HG02798 (cell line): Measurements from ENCODE around the gene PTPRG.

Experiments used
- ATAC-seq: cut with Tn5 transposase; IDR thresholded peaks from one replicate; pipeline ENCODE4 v1.9.1; 2021; ENCODE audit warnings: mild to moderate bottlenecking; ENCODE audit not compliant: unreplicated experiment, poor library complexity

The PTPRG gene

DNA sequence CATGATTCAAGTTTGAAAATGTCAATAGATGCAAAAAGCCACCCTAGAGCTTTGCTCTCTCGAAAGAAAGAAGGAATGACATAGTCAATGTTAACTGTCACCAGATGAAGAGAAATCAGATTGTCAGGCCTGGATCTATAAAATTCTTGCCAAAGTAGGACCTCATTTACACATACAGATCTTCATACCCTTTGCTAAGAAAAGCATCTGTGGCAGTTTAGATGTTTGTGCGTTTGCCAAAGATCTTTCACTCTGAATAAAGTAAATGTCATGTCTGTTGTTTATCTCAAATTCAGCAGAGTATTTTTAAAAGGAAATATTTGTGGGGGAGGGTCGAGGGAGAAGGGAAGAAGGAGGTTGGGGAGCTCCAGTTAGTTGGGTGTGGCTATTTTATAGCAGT, 692.6 kb downstream of the PTPRG start:
- no peak for ATAC-seq

DNA sequence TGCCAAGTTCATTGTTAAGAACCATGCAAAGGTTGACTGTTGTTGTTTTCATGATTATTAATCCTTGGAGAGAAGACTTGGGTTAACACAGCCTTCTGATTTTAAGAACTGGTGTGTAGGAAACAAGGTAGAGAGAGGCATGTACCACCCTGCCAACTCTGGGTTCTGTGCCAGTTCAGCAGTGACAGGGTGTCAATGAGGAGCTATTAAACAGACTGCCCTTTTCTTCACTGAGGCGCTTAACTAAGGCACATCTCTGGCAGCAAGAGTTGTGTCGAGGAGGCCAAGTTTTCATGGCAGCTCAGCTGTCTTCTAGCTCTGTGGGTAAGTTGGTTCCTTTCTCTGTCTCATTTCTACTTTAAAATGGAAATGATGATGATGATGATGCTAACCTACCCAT, 694.4 kb downstream of the PTPRG start:
- no peak for ATAC-seq

DNA sequence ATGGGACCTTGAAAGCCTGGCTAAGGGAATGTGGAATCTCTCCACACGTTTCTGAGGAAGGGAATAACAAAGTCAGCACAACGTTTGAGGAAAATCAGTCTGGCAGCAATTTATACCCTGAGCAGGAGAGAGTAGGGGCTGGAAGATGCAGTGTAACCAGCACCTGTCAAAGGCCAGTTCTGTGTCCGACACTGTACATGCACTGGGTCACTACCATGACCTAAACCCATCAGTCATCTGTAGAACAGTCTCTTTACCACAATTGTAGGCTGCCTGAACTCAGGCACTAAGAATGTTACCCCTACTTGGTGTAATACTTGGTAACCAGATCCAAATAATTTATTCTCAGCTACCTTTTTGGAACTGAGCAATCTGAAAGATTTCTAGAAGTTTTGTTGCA, 698.6 kb downstream of the PTPRG start:
- ATAC-seq, result no peak

DNA sequence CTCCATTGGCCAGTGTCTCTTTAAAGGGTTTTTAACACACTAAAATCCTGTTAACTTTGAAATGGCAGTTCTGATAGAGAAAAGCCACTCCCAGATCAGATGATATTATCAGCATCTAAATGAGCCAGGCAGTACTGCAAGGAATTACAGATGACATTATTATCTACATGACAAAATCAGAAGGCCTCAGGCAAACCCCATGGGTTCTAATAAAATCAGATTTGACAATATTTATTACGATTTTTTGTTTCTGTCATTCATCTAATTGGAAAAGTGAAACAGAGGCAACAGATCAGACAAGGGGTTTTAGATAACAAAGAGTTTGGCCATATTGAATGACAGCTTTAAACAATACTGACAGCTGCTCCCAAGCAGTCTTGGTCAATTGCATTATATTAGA, 699.3 kb downstream of the PTPRG start:
- ATAC-seq, result no peak

DNA sequence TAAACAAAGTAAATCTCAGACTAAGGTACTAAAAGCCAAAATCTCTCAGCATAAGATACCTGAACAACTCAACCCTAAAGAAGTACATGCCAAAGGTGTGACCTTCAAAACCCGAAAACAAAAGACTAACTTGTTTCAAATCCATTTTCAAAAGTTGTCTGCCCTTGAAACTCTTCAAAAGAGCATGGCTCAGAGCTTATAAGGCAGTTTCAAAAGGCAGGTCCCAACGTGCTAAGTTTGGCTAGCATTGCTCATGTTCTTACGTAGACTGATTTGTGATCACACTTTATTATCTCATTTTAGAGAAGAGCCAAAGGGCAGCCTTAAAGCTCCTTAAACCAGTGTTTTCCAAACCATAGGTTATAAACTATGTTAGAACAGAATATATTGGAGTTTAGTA, 699.8 kb downstream of the PTPRG start:
- no peak for ATAC-seq

DNA sequence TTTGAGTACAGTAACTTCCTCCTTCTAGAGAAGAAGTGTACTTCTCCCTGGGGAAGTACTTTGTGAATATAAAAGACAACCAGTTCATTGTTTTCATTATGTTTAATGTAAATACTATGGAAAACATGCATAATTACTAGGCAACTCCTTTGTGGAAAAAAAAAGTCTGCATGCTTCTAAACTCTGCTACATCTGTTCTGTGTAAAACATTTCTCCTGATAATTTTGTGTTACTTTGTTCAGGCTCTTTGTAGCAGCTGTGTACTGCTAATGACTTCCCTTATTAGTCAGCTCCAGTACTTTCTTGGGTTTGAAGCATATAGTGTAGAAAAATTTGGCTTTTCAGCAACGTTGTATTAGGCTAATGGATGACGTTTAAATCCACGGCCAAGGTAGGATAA, 700.4 kb downstream of the PTPRG start:
- ATAC-seq, result no peak

DNA sequence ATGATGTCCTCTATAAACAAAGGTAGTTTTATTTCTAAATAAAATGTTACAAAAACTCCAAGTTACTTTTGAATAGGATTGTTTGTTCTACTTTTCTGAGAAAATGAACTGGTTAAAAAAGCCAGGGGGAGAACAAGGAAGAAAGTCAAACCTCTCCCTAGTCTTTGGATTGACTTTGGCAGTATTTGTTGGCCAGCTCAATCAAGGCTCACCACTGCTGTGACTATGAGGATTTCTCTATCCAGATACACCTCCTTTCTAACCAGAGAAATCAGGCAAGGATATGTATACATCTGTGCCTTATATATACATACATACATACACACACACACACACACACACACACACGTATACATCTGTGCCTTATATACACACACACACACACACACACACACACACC, 704.2 kb downstream of the PTPRG start:
- no peak for ATAC-seq

DNA sequence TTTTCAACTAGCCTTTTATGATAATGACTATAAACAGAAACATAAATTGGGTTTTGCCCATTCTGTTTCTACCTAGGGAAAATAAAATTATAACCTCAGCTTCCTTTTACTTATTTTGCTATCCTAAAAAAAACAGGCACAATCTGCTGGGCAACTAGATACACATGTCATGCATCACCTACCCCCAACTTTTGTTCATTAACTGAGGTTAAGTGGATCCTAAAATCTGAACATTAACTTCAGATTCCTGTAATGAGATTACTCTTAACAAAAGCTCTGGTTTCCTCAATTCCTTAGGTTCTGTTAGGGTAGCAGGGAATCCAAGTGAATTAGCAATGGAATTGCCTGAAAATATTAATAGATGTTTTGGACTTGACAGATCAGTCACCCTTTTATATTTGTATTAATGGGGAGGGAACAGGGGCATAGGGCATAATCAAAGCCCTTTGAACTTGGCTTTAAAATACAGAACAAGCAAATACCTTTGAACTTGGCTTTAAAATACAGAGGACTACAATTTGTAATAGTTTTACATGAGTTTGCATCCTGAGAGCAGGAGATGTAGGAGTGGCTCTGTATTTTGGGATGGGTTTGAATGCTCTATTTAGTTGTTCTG, 705.4 kb downstream of the PTPRG start:
- ATAC-seq, result no peak

DNA sequence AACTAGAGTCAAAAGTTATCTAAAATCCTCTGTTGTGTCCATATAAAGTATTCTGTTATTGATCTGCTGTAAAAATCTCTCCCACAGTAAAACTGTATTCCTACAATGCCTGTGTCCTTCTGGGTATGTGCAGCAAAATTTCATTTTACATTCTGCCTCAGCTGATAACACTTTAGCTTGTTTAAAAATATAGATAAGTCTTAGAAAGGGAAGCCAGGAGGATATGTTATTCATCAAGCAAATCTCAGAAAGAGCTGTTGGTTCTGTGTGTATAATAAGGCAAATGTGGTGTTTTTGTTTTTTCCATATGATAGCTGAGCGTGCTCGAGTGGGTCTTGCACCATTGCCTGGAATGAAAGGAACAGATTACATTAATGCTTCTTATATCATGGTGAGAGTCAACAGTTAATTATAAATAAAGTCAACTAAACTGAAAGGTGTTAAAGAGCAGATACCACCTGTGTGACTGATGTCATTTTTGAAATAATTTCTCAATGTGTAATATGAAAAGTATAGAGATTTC, 715.3 kb downstream of the PTPRG start:
- no peak for ATAC-seq

DNA sequence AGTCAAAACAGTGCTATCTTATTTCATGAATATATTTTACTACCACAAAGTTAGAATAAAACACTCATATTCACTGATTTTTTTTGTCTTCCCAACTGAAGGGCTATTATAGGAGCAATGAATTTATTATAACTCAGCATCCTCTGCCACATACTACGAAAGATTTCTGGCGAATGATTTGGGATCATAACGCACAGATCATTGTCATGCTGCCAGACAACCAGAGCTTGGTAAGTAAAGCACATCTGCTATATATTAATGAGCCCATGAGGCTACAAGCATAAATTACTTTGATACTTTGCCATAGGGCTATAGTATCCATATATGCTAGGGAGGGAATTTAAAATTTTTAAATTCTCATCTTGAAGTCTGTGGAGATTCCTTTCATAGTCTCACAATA, 716.1 kb downstream of the PTPRG start:
- no peak for ATAC-seq

DNA sequence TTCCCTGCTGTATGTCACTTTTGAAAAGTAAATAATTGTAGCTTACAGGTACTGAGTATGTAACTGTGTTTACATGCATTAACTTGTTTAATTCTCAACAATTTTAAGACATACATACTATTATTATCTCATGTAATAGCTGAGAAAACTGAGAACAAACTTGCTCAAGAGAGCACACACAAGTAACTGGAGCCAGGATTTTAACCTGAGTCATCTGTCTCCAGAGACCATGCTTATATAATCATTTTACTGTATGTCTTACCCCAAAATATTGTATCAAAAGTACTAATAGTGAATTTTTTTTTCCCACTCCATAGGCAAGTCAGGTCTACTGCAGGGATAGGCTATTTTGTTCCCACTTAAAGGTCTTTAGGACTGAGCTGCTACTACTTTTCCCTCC, 716.6 kb downstream of the PTPRG start:
- no peak for ATAC-seq

DNA sequence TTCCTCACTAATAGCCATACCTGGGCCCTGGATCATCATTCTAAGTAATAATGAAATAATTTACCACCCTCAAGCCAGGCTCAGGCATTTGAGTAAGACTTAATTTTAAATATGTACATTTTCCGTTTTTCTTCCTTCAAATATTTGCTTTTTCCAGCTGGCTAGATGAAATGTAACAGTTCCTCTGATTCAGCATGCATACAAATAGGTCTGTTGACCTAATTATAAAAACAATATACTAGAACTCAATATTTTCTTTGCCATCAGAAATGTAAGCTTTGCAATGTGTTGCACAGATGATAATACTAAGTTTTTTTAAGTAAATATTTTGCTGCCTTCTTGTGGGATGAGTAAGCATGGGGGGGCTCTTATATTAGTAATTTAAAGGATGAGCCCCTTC, 720.4 kb downstream of the PTPRG start:
- ATAC-seq, result no peak

DNA sequence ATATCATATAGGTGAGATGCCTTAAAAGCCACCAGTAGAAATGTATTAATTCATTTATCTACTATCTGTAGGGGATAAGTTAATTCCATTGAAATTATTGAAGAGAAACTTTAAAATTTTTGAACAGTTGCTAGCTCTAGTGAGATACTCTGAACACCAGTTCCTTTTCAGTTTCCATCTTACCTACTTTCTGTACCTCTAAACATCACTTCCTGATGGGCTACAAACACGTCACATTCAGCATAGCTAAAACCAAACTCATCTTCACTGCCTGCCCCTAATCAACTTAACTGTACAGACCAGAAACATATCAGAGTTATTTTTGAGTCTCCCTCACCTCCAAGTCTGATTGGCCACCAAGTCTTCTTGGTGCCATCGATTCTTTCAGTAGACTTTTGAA, 723.1 kb downstream of the PTPRG start:
- no peak for ATAC-seq

DNA sequence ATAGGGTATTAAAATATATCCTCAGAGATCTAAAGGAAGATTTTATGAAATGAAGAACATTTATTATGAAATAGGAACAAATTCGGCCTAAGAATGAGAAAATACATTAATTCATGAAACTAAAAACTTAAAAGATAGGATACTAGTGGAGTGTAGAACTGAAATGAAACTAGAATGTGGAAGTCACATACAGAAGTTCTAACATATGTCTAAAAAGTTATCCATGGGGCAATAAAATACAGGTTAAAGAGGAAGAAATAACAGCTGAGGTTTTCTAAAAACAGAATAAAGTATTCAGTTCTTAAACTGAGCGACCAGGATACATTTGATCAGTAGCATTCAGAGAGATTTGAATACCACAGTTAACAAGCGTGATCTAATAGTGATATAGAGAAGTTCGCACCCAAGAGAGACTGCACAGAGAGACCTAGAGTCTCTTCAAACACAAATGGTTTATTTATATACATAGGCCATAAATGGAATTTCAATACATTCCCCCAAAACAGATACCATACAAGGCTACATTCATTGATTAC, 726.1 kb downstream of the PTPRG start:
- ATAC-seq, result no peak

DNA sequence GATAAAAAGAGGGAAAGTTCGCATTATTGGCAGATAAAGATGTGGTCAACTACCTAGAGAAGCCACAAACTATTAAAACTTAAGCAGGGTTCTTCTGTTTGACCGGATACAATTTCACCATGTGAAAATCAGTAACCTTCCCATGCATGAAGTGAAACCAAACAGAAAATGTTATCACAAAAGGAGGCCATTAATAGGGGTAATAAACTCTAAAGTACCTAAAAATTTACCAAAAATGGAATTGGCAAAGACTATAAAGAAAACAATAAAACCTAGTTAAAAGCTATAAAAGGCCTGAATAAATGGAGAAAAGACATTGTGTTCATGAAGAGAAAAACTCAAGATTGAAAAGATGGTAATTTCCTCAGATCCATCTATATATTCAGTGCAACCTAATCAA, 728.6 kb downstream of the PTPRG start:
- no peak for ATAC-seq

DNA sequence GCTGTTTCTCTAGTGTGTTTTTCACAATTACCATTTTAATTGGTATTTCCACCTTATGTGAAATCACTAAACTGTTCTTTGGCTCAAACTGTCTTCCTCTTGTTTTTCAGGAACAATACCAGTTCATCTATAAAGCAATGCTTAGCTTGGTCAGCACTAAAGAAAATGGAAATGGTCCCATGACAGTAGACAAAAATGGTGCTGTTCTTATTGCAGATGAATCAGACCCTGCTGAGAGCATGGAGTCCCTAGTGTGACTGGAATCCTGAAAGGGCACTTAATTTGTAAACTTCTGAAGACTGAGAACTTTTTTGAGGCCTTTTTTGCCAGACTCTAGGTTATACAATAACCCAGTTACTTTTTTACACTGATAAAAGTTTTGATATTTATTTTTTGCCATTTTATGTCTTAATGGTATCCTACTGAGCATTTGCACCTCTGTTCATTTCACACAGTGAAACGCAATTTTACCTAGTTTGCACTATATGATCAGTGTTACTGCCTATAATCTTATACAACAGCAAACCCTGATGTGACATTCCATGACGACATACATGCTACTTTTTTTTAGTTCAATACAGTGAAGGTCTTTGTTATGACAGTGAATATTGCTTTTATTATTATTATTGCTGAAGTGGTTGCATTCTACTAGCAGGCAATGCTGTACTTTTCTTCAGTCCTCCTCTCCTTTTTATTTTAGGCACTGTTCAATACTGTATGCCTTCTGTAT, 731.8 kb downstream of the PTPRG start:
- ATAC-seq, result no peak

DNA sequence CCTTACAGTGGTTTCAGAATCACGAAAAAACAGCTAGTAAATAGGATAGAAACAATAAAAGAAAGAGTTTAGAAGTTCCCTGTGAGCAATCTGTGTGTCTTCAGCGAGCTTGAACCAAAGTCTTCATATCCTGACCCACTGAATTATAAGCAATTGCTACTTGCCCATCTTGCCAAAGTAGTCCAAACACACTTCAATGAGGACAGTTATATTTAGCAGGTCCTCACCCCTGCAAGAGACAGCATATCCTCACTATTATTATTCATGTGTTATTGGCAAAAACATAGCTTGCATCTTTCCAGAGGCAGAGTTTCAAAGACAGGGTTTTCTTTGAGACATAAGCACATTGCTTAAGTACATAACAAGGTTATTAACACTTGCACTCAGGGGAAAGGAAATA, 734.2 kb downstream of the PTPRG start:
- ATAC-seq, result no peak

DNA sequence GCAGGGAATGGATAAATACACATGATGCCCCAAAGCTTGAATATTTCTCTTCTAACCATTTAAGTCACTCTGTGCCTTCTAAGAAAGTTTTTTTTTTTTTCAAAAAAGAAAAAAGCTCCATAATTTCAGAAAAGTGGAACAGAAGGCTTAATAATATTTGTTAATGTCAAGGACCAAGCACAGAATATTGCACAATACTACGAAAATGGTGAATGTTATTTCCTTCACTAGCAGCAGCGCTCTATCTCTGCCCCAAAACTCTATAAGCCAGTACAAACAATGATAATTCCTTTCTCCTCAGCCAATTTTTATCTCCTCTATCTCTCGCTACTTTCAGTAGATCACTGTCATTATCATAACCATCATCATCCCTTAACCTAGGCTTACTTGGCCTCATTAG, 739.2 kb downstream of the PTPRG start:
- no peak for ATAC-seq

DNA sequence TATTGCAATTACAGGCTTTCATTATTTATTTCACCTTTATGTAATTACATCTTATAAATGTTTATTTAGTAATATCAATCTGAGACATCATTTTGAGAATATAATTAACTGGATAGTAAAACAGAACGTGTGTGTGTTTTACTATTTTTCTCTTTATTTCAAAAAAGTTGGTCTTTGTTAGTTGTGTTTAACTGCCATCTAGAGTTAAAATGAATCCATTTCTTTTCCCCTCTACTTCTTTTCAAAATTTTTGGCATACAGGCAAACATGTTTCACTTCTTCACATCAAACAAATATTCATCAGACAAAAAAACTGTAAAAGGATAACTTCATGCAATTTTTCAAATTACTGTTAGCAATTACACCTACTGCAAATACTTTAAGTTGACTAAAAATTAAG, 750.8 kb downstream of the PTPRG start:
- ATAC-seq, result no peak

DNA sequence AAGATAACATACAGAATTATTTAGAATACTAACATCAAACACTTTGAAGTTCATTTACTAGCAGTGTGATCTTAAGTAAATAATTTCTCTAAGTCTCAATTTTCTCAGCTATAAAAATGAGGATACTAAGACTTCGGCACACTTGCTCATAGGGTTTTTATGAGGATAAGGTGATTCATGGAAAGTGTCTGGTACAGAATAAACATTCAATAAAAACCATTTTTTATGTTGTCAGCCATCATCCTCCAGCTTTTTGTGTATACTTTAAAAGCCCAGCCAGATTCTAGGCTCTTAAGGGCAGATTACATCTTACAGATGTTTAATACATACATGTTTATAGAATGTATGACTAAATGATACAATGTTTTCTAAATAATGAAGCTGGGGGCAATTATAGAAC, 755.2 kb downstream of the PTPRG start:
- no peak for ATAC-seq

DNA sequence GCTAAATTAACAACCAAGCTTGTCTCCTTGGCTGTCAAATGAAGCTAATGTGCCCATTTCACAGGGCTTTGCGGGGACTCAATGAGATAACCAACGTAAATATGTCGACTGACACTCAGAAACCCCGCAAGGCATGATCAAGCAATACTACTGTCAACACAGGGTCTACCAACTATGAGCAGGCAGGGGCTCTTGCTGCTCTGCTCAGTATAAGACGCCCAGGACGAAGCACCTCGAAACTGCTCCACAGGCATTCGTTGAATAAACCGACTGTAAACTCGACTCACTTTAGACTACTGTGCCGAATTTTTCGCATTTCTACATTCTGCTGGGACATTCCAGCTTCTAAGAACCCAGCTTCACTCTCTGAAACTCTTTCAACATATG, 757.0 kb downstream of the PTPRG start:
- ATAC-seq, result no peak
